Epithelial cell of esophagus (primary cell): ENCODE measurements around the gene OSBPL1A.

Experiments
- DNase-seq: peaks from one replicate; pipeline ENCODE4 v3.0.0; 2010; ENCODE audit warnings: low read depth
- H3K4me3 ChIP-seq: 2 replicates; pipeline ENCODE4 v1.5.1; 2011; ENCODE audit warnings: mild to moderate bottlenecking, low read length, control low read depth
- CTCF ChIP-seq: IDR thresholded peaks from 2 replicates; pipeline ENCODE4 v1.5.1; 2011; ENCODE audit warnings: low read depth, mild to moderate bottlenecking, low read length, control low read depth, inconsistent platforms; ENCODE audit not compliant: insufficient read depth; ENCODE audit errors: missing control alignments

OSBPL1A gene

GRCh38 chr18:24176727-24177416 lies 220.8 kb downstream of the OSBPL1A start:
- DNase-seq: peak; percentile 66
- H3K4me3 ChIP-seq: no peak overlapping the region
- TF ChIP-seq CTCF: peak; percentile 90

GRCh38 chr18:24173997-24174396 lies 223.6 kb downstream of the OSBPL1A start:
- no peak overlapping the region for H3K4me3 ChIP-seq
- DNase-seq: peak; percentile 32

GRCh38 chr18:24170360-24170759 lies 227.3 kb downstream of the OSBPL1A start:
- no peak for DNase-seq

More at GRCh38 chr18:24173997-24174396, 223.6 kb downstream of the OSBPL1A start:
- no peak for TF ChIP-seq CTCF

GRCh38 chr18:24168496-24168895 lies 229.1 kb downstream of the OSBPL1A start:
- H3K4me3 ChIP-seq: no peak overlapping the region

More at GRCh38 chr18:24170360-24170759, 227.3 kb downstream of the OSBPL1A start:
- TF ChIP-seq CTCF: no peak
- H3K4me3 ChIP-seq: no peak overlapping the region

GRCh38 chr18:24161304-24161703 lies 236.3 kb downstream of the OSBPL1A start:
- H3K4me3 ChIP-seq: no peak overlapping the region
- TF ChIP-seq CTCF: no peak
- DNase-seq: no peak

More at GRCh38 chr18:24168496-24168895, 229.1 kb downstream of the OSBPL1A start:
- DNase-seq: no peak
- TF ChIP-seq CTCF: no peak

- no peak overlapping the region for H3K4me3 ChIP-seq
- DNase-seq: no peak
- TF ChIP-seq CTCF: no peak
Observed at GRCh38 chr18:24160086-24160485, 237.5 kb downstream of the OSBPL1A start.

- DNase-seq: no peak
- TF ChIP-seq CTCF: no peak
- H3K4me3 ChIP-seq: no peak overlapping the region
Observed at GRCh38 chr18:24157855-24158254, 239.8 kb downstream of the OSBPL1A start.
